Body of pancreas (tissue), 4 donors: Measurements from ENCODE around the gene SNAPC2.

Experiments used
- CTCF ChIP-seq, 7 experiments: fragments of 450-650 bp in 4 of 7; fragments of 200-600 bp in 3 of 7; sonication (generic) in 3 of 7; IDR thresholded peaks; one replicate each; pipeline ENCODE4 v1.5.1; 2016 to 2019; ENCODE audit warnings: antibody characterized with exemption in 7 of 7
- POLR2A ChIP-seq, 3 donors: fragments of 450-650 bp; IDR thresholded peaks; one replicate each; pipeline ENCODE4 v1.6.1; 2016; ENCODE audit warnings: antibody characterized with exemption in 3 of 3, mild to moderate bottlenecking in 2 of 3

GRCh38 chr19:7924651-7925170 lies 4.6 kb downstream of the SNAPC2 start:
- TF ChIP-seq CTCF (IDR thresholded peaks at IDR 0.05) (no peak), POLR2A (IDR thresholded peaks at IDR 0.05) (no peak)
